ENCODE data around the gene WRAP53. TPM values are rescaled to one million over a fixed set of nuclear protein-coding genes. Genes with fewer than 3 reads are reported as not detected.

Gene WRAP53
- total and polyA plus RNA-seq, 10 of the 15 experiments (the other 5 are each of a cell fraction or from before 2014, with no cell fraction given) = 1.9 to 42.0 (median 21.9) TPM

DNA sequence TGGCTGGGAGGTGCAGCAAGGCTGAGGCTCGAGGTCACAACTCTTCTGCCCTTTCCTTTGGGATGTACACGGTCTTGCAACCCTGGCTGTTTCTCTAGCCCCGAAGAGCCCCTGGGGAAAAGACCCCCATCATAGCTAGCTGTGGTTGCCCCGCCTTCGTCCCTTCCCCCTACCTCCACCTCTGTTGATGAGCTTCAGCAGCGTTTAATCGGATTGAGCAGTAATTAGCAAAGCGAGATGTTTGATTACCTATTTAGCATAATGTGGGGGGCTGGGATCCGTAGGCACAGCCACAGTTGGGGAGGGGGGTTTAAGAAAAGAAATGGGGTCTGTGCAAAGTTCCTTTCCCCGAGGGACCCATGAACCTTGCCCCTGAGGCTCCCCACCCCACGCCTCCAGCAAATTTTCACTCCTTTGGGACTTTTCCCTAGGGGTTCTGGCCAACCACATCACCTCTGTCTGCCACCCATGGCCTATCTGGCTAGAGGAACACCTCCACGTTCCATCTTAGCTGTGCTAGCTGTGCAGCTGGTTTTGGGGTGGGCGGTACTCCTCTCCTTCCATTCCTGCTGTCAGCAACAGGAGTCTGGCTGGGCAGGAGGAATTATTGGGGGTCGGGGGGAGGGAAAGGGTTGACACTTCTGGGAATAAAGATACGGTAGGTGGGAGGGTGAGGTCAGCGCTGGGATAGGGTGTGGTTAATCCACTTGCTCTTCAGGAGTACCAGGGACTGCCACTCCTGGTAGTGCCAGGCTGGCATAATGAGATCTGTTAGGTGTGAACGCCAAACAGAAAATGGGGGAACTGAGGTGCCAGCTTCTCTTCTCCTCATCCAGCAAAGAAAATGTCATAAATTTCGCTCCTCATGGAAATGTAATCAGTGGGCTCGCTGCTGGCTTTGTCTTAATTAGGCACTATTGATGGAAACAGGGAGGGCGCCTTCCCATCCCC is 27.9 kb downstream of the WRAP53 start (continued):
- TF ChIP-seq IRF5 (IDR thresholded peaks at IDR 0.05; ENCODE audit: borderline replicate concordance) = no peak
- TF ChIP-seq, protein P1, sequence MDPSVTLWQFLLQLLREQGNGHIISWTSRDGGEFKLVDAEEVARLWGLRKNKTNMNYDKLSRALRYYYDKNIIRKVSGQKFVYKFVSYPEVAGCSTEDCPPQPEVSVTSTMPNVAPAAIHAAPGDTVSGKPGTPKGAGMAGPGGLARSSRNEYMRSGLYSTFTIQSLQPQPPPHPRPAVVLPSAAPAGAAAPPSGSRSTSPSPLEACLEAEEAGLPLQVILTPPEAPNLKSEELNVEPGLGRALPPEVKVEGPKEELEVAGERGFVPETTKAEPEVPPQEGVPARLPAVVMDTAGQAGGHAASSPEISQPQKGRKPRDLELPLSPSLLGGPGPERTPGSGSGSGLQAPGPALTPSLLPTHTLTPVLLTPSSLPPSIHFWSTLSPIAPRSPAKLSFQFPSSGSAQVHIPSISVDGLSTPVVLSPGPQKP (IDR thresholded peaks at IDR 0.05; ENCODE audit: low read depth, low read length) = no peak
- no peak for TF ChIP-seq TAF1 (IDR thresholded peaks at IDR 0.05; ENCODE audit: borderline replicate concordance, low read depth, low read length)
- TF ChIP-seq SREBF1 (IDR thresholded peaks at IDR 0.05; ENCODE audit: low read length) = no peak
- no peak for TF ChIP-seq GATAD2B (conservative IDR thresholded peaks at IDR 0.05; ENCODE audit: low read depth)
- TF ChIP-seq CEBPZ (IDR thresholded peaks at IDR 0.05; ENCODE audit: low read depth, low read length) = no peak
- no peak for TF ChIP-seq POLR2AphosphoS2 (IDR thresholded peaks at IDR 0.05; ENCODE audit: low read depth, low read length)
- TF ChIP-seq, protein P2, sequence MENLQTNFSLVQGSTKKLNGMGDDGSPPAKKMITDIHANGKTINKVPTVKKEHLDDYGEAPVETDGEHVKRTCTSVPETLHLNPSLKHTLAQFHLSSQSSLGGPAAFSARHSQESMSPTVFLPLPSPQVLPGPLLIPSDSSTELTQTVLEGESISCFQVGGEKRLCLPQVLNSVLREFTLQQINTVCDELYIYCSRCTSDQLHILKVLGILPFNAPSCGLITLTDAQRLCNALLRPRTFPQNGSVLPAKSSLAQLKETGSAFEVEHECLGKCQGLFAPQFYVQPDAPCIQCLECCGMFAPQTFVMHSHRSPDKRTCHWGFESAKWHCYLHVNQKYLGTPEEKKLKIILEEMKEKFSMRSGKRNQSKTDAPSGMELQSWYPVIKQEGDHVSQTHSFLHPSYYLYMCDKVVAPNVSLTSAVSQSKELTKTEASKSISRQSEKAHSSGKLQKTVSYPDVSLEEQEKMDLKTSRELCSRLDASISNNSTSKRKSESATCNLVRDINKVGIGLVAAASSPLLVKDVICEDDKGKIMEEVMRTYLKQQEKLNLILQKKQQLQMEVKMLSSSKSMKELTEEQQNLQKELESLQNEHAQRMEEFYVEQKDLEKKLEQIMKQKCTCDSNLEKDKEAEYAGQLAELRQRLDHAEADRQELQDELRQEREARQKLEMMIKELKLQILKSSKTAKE (IDR thresholded peaks at IDR 0.05; ENCODE audit: low read depth, poor library complexity, severe bottlenecking) = no peak
- TF ChIP-seq RCOR1 (conservative IDR thresholded peaks at IDR 0.05; ENCODE audit: low read depth, low read length) = no peak
- no peak for TF ChIP-seq ZBTB33 (IDR thresholded peaks at IDR 0.05)
